HEK293T (cell line): ENCODE measurements around the gene SIGLEC1.

Source experiments
- ARNT ChIP-seq: fragments of 450-650 bp; IDR thresholded peaks from 2 replicates; pipeline ENCODE4 v1.6.1; 2017; ENCODE audit warnings: mild to moderate bottlenecking
- BHLHE40 ChIP-seq: fragments of 450-650 bp; IDR thresholded peaks from 2 replicates; pipeline ENCODE4 v1.6.1; 2016; ENCODE audit warnings: mild to moderate bottlenecking, moderate library complexity, borderline replicate concordance
- ELF4 ChIP-seq: fragments of 450-650 bp; IDR thresholded peaks from 2 replicates; pipeline ENCODE4 v1.6.1; 2017; ENCODE audit warnings: antibody characterized with exemption
- FOXA1 ChIP-seq: fragments of 450-650 bp; IDR thresholded peaks from 2 replicates; pipeline ENCODE4 v1.6.1; 2016; ENCODE audit warnings: mild to moderate bottlenecking
- FOXK2 ChIP-seq: fragments of 450-650 bp; IDR thresholded peaks from 2 replicates; pipeline ENCODE4 v1.6.1; 2016; ENCODE audit warnings: mild to moderate bottlenecking
- FOXM1 ChIP-seq: fragments of 450-650 bp; IDR thresholded peaks from 2 replicates; pipeline ENCODE4 v1.6.1; 2017; ENCODE audit warnings: mild to moderate bottlenecking, borderline replicate concordance
- HDGF ChIP-seq: fragments of 450-650 bp; IDR thresholded peaks from 2 replicates; pipeline ENCODE4 v1.6.1; 2017; ENCODE audit warnings: antibody characterized with exemption, borderline replicate concordance
- L3MBTL2 ChIP-seq: fragments of 450-650 bp; conservative IDR thresholded peaks from 2 replicates; pipeline ENCODE4 v1.6.1; 2016; ENCODE audit warnings: mild to moderate bottlenecking
- NFRKB ChIP-seq: fragments of 450-650 bp; IDR thresholded peaks from 2 replicates; pipeline ENCODE4 v1.6.1; 2016; ENCODE audit warnings: mild to moderate bottlenecking, moderate library complexity
- SP1 ChIP-seq: fragments of 450-650 bp; IDR thresholded peaks from 2 replicates; pipeline ENCODE4 v1.6.1; 2017
- SUZ12 ChIP-seq: fragments of 450-650 bp; IDR thresholded peaks from 2 replicates; pipeline ENCODE4 v1.6.1; 2016; ENCODE audit warnings: mild to moderate bottlenecking
- TARDBP ChIP-seq: fragments of 450-650 bp; IDR thresholded peaks from 2 replicates; pipeline ENCODE4 v1.6.1; 2016
- ZNF384 ChIP-seq: fragments of 450-650 bp; IDR thresholded peaks from 2 replicates; pipeline ENCODE4 v1.6.1; 2016

GRCh38 chr20:3721912-3722311 lies 9.5 kb upstream of the SIGLEC1 start:
- TF ChIP-seq L3MBTL2 = no peak
- no peak for TF ChIP-seq FOXM1
- no peak for TF ChIP-seq SUZ12
- no peak for TF ChIP-seq BHLHE40
- no peak for TF ChIP-seq FOXK2
- no peak for TF ChIP-seq ZNF384
- no peak for TF ChIP-seq ELF4
- TF ChIP-seq TARDBP = no peak
- no peak for TF ChIP-seq SP1
- TF ChIP-seq NFRKB = no peak
- no peak for TF ChIP-seq ARNT
- no peak for TF ChIP-seq FOXA1
- TF ChIP-seq HDGF = no peak
